Activated CD8-positive, alpha-beta memory T cell treated with anti-CD3 and anti-CD28 coated beads for 1 hour (primary cell): ENCODE data around the gene EXOSC9.

Source experiments
- DNase-seq, 2 donors: peaks; one replicate each; pipeline ENCODE4 v3.0.0-alpha.2; 2020; ENCODE audit warnings: low read depth in 1 of 2; ENCODE audit errors: extremely low read depth in 1 of 2

The EXOSC9 gene

DNA sequence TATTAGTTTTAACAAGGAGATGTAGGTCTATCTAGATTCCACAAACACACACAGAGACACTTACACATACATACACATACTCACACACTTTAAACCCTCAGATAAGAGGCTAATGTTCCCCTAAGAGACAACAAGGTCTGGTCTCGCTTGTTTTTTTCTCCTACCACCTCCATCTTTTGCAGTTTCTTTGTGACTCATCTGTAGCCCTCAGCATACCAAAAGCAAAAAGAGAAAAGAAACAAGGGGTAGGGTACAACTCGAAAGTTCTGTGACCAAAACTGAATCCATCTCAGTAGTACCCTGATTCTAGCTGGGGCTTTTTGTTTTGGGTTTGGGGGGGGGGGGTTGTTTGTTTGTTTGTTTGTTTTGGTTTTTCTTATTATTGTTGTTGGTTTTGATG, 12.2 kb upstream of the EXOSC9 start:
- DNase-seq = no peak

DNA sequence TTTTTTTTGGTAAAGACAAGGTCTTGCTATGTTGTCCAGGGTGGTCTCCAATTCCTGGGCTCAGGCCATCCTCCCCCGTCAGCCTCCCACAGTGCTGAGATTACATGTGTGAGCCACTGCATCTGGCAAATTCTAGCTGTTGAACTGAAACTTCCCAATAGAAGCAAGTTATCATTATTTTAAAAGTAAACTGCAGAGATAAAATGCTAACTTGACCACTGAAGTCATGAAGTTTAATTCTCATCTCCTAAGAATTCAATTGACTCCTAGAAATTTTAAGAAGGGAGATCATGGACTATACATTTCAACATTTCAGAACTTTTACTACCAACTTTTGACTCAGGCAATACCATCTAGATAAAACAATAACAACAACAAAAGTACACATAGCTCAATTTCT, 11.7 kb upstream of the EXOSC9 start:
- DNase-seq = no peak

DNA sequence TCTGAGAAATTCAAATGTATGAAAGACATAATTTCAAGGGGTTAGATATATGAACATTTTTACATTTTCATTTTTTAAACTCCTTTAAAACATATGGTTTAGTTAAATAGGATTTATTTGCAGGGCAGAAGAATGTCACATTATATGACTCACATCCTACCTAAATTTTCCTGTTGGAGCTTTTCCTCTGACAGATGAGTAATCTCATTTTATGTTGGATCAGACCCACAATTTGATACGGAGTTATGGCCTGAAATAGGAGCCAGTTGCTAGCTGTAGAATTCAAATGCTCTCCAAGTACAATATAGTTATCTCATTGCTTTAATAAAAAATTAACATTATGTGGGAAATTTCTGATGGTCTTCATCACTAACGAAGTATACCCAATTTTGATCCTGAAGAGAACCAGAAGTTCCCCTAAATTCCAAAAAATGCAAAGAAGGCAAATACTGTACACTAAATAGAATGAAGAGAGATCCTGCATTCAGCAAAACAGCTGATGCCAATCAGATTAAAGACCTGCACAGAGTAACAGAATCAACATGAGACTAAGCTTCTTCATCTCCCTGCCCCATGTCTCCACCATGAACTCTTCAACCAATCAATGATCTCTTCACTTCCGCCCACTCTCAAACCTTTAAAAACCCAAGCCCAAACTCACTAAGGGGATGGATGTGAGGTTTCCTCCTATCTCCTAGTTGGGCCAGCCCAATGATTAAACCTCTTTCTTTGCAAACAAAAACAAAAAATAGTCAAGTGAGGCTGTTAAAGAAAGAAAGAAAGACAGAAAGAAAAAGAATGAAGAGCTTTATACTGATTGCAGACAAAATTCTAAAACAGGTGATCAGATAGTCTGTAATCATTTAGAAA, 10.9 kb upstream of the EXOSC9 start:
- DNase-seq = no peak

DNA sequence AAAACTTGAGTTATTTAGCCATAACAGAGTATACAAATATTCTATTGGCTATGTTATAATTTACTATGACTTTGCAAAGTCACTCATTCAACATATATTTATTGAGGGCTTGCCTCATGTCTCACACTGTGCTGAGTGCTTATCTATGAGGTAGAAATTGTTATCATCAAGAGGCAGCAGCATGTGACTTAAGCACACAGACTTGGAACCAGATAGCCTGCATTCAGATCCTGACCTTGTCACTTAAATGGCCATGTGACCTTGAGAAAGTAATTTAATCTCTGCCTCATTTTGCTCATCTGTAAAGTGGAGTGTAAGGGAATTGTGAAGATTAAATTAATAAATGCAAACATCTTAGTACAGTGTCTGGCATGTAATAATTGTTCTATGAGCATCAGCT, 10.1 kb upstream of the EXOSC9 start:
- DNase-seq = no peak

DNA sequence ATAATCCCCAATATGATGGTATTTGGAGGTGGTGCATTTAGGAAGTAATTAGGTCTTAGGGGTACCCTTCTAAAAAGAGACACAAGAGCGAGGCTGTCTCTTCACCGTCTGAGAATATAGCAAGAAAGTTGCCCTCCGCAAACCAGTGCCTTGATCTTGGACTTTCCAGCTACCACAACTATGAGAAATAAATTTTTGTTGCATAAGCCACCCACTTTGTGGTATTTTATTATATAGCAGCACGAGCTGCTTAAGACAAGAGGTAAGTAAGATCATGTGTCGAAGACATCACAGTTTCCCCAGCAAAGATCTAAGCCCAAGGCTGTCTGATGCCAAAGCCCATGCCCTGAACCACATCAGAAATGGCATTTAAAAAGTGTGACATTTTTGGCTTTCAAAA, 9.6 kb upstream of the EXOSC9 start:
- DNase-seq = no peak

DNA sequence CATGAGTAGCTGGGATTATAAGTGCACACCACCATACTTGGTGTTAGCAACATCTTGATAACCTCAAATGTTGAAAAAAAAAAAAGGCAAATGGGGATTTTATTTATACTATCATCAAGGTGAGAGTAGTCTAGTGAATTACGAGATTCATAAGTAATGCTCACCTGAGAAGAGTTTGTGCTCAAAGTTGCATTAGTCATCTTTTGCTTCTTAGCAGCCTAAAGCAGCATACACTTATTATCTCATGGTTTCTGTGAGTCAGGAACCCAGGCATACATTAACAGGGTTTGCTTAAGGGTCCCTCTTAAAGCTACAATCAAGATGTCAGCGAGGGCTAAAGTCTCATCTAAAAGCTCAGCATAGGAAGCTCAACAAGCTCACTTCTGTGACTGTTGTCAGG, 8.2 kb upstream of the EXOSC9 start:
- no peak for DNase-seq

DNA sequence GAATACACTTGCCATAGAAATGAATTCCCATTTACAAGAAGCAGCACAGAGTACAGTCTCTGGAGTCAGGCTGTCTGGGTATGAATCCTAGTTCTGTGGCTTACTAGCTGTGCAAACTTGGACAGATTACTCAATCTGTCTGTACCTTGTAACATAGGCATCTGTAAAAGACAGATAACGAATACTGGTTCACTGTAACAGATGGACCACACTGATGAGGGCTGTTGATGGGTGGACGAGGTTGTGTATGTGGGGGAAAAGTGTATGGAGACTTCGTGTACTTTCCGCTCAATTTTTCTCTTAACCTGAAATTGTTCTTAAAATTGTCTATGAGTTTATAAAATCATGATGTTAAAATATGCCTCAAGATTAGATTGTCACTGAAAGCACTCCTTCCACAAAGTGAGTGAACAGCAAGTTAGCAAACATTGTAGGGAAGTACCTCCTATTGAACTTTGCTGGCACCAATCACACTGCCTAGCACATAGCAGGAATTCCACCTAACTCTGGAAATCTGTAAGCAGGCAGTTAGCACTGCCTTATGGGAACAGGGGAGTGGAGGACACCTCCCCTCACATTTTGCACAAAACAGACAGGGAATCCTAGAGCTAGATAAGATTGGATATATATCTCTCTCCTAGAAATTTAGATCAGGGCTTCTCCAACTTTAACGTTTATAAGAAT, 6.5 kb upstream of the EXOSC9 start:
- DNase-seq = no peak

DNA sequence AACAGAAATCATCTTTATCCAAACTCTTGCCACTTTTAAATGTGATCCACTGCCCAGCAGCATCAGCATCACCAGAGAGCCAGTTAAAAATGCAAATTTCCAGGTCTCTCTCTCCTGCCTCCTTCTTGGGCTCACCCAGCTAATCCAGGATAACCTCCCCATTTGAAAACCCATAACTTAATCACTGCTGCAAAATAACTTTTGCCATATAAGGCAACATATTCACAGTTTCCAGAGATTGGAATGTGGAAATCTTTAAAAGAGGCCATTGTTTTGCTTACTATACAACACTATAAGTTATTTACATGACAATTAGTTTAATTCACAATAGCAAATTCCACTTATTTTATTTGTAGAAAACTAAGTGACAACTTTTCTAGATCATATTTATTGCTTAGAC, 4.8 kb upstream of the EXOSC9 start:
- DNase-seq = no peak

DNA sequence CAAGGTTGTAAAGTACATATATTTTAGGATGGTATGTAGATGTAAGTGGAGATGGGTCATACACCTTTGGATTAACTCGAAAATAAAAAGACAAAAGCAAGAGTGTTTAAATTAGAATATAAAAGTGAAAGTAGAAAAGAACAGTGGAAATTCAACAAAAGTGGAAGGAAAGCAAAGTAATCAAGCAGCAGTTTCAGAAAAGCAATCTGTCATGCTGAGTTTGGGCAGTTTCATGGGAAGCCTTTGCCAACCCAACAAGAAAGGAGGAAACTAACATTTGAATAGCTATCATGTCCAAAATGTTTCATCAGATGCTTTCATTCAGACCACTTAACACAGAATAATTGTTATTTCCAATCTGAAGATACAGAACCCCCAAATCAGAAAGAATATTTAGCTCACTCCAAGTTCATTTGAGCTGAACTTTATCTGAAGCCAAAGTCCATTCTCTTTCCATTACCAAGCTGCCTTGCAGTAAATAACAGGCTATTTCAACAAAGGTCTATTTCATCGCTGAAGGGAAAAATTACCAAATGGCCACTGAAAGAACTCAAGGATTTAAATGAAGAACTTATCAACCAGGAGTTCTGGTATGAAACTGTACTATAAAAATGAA, 1.8 kb upstream of the EXOSC9 start:
- no peak for DNase-seq

DNA sequence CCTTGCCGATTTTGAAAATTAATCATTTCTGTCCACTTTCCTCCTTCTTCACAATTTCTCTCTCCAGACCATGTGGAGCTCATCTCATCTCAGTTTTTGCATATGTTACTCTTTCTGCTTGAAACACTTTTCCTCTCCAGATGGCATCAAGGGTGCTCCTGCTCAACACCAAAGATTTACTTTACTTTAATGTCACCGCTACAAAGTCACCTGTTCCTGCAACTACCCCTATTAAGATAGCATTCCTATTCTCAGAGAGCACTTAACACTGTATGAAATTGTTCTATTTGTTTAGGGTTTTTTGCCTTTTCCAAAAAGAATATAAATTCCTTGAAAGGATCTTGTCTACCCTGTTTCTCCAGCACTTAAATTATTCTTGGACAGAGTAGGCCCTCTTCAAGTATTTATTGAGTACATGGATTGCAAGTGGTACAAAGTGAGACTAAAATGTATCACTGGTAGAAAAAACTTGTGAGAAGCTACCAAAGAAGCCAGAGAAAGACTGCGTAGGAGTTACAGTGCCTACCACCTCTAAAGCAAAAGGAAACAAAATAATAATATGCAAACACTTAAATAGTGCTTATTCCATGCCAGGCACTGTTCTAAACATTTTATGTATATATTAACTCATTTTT, 1.1 kb upstream of the EXOSC9 start:
- DNase-seq = no peak

DNA sequence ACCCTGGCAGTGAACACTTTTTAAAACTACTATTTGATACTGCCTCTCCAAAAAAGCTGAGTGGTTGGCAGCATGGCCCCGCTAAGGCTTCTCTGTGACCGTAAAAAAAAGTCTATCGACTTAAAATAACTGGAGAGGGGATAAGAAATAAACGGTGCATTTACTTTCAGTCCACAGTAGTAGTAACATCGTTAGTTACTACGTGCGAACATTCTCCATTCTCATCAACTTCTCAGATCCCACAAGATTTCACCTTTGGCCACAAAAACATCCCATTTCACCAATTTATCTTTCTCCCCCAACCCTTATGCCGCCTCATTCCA, 524 bp upstream of the EXOSC9 start:
- DNase-seq = no peak

DNA sequence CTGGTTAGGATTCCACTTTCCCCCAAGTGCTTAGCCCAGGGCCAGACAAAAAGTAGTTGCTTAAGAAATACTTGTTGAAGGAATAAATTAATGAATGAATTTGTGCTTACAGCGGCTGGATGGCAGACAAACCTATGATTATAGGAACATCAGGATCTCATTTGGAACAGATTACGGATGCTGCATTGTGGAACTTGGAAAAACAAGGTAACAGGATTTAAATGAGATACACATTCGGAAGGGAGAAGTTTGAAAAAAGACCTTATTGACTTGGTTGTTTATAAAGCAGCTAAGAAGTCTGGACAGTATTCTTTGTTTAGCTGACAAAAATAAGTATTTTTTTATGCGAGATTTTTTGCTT, 572 bp downstream of the EXOSC9 start:
- DNase-seq = no peak

DNA sequence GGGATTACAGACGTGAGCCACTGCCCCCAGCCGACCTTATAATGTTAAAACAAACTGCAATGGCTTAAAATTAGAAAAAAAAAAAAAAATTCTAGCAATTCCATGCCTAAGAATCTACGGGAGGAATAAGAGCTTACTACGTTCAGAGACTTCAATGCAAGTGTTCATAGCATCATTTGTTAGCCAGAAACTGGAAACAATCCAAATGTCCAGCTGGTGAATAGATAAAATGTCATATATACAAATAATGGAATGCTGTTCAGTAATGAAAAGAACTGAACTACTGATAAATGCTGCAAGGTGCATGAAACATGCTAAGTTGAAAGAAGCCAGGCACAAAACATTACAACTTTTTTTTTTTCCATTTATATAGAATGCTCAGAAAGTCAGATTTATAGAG, 5.3 kb downstream of the EXOSC9 start:
- no peak for DNase-seq

DNA sequence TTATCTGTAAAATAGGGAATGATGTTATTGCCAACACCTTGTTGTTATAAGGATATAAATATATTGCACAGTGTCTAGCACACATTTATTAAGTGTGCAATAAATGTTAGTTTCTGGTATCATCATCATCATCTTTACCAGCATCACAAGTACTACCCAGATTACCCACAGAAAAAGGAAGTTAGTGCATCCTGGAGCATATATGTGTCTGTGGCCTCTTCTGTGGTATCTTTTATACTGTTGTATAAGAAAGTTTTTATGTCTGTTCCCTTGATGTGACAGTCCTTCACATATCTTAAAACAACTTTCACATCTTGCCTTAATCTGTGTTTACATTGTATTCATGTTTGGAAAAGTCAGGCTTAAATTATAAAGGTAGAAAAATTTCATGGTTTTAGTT, 10.0 kb downstream of the EXOSC9 start:
- DNase-seq = no peak

DNA sequence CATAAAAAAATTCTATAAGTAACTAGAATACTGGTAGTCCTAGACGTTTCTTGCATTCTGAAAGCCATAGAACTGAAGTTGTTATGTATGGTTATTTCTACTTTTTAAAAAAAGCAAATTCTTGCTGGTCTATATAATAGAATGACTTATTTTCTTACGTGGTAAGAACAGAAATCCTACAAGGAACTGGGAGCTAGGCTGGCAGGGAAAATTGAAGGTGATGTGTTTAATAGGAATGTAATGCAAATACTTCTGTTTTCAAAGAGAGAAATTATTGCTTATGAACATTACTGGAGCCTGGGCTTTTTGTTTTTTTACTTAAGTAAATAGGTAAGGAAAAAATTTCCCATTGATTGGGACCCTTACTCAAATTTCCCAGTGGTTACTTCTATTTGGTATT, 13.6 kb downstream of the EXOSC9 start:
- DNase-seq = no peak

DNA sequence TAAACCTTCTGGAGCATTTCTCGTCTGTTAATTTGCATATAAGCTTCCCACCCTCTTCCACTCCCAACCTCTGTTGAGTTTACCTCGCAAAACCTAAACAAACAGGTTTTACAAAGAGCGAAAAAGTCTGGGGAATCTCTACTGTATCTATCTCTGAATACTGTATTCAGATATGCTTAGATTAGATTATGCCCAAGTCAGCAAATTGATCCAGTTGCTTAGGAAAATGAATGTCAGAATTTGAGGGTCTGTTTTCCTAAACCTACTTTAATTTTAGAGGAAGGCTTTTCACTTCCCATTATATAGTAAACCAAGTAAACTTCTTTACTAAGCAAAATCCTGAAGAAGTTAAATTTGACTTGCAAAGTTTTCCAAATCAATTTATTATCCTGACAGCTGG, 15.9 kb downstream of the EXOSC9 start:
- DNase-seq = no peak

DNA sequence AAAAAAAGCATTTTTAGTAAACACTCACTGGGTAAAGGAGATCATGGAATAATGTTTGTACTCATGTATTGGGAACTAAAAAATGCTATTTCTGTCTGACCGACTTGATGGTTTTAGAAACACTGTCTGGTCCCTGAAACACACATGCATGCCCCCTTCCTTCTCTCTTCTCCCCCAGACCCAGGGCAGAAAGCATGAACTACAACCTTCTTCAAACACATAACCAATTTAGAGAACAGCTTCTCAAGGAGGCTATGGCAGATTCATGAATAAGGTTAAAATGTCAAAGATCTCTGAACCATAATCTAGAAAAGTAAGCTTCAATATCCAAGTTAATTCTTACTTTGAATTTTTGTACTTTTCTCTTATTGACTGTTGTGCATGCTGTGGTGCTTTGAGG, 16.6 kb downstream of the EXOSC9 start:
- DNase-seq = no peak

DNA sequence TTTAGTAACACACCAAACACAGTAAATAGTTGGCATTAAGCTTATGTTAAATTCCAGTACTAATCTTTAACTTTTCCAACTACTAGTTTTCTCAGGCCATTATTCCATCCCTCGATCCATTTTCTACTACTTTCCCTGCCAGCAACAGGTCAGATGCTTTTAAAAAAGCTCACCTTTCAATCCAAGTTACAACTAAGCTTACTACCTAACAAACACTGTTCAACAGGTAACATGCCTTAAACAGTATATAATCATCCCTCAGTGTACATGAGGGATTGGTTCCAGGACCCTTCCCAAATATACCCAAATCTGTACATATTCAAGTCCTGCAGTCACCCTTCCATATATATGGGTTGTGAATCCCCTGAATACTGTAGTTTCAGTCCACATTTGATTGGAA, 17.1 kb downstream of the EXOSC9 start:
- no peak for DNase-seq

DNA sequence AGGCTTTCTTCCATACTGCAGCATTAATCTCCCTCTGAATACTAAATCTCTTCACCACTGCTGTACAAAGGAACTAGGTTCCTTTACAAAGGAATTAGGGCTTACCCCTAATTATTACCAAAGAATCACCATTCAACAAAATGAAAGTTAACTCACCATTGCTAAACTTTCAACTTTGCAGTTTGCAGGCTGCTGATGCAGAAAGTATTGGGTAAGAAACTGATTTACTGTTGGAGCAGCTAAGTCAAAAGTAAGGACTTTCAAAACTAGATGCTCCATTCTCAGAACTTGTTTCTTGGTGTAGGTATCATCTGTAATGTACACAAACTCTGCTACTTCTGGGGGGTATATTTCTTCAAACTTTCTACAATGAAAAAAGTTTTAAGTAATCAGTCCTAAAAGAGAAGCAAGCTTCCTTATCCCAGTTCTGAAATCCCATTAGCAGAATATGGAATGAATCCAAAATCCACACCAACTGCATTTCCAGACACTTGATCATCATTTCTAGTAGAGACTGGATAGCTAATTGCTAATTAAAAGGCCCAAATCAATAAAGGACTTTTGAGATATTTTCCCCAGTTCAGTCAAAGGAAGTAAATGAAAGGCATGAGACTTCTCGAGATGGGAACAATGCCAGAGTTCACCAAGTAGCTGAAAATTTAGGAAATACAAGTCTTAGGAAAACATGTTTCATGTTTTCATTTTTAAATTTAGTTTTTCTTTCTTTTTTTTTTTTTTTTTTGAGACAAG, 18.3 kb downstream of the EXOSC9 start:
- DNase-seq = no peak

DNA sequence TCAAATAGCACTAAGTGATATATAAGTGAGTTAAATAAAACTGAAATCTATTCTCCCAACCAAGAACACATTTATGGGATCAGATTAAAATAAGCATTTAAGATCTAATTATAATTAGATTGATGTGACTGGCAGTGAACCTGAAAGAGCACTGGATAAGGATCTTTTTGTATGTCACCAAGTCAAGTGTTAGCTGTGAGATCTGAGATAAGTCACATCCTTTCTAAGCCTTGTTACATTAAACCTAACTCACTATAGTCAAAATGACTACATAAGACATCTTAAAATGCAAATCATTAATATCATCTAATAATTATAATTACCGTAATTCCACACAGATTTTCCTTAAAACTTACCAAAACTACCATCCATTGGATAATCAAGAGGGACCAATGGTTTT, 20.9 kb downstream of the EXOSC9 start:
- no peak for DNase-seq

DNA sequence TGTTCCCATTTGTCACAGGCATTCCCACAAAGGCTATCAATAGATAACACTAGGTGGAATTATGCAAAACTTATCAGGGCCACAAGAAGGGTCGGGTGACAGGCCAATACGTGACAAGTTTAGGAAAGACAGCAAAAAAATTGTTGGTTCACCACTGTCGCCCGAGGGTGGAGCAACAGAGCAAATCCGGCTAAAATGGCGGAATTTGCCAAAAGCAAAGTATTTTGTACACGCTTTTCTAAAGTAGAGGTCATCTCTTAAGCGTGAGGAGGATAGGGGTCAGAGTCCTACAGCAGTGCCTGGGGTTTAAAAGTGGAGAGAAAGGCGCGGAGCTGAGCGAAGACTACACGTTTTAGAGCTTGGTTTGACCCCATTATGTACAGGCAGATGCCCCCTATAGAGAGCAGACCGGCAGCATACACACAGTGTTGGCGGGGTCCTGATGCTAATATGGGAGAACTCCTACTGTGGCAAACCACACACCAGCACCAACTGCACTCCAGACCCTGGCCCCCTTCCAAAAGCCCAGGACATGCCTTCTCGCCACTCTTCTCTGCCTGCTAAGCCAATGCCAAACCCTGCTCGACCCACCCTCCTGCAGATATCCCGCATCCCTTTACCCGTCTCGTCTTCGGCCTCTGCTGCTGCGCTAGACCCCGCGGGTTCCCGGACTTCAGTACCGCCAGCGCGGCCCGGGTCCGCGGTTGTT, 21.8 kb downstream of the EXOSC9 start:
- no peak for DNase-seq
